Hindlimb muscle (tissue), 1 donor: Measurements from ENCODE around the gene GFOD2. TPM values are rescaled to one million over a fixed set of nuclear protein-coding genes. Genes with fewer than 3 reads are reported as not detected.

Experiments used
- DNase-seq: peaks from one replicate; pipeline ENCODE4 v3.0.0-alpha.2; 2013
- polyA plus RNA-seq: library from polyadenylated mRNA; unstranded; fragments of 120-200 nt; gene quantifications from one replicate; pipeline ENCODE4 v1.2.1, GENCODE V29; 2013; ENCODE audit not compliant: insufficient read length

The GFOD2 gene
- polyA plus RNA-seq, 1 donor, result 15.8 TPM

GRCh38 chr16:67731753-67732095 is 12.6 kb upstream of the GFOD2 start:
- no peak for DNase-seq

- no peak for DNase-seq
Observed at GRCh38 chr16:67731071-67731752, 12.1 kb upstream of the GFOD2 start.

GRCh38 chr16:67730326-67730725 is 11.2 kb upstream of the GFOD2 start:
- DNase-seq, result no peak

GRCh38 chr16:67729636-67730248 is 10.6 kb upstream of the GFOD2 start:
- DNase-seq, result no peak

GRCh38 chr16:67727521-67728485 is 8.7 kb upstream of the GFOD2 start:
- DNase-seq, result no peak

GRCh38 chr16:67726106-67727034 is 7.3 kb upstream of the GFOD2 start:
- no peak for DNase-seq

GRCh38 chr16:67723911-67724305 is 4.8 kb upstream of the GFOD2 start:
- DNase-seq, result no peak

GRCh38 chr16:67723151-67723910 is 4.2 kb upstream of the GFOD2 start:
- no peak for DNase-seq

- no peak for DNase-seq
Observed at GRCh38 chr16:67720236-67720635, 1.1 kb upstream of the GFOD2 start.

- DNase-seq, result no peak
Observed at GRCh38 chr16:67719778-67720144, 645 bp upstream of the GFOD2 start.

GRCh38 chr16:67718668-67719047 is 458 bp downstream of the GFOD2 start:
- DNase-seq, result no peak

- DNase-seq, result no peak
Observed at GRCh38 chr16:67716097-67716496, 3.0 kb downstream of the GFOD2 start.

- no peak for DNase-seq
Observed at GRCh38 chr16:67714522-67714921, 4.6 kb downstream of the GFOD2 start.

GRCh38 chr16:67713647-67714273 is 5.4 kb downstream of the GFOD2 start:
- no peak for DNase-seq

GRCh38 chr16:67710607-67711006 is 8.5 kb downstream of the GFOD2 start:
- no peak for DNase-seq

- no peak for DNase-seq
Observed at GRCh38 chr16:67709050-67709449, 10.1 kb downstream of the GFOD2 start.

- no peak for DNase-seq
Observed at GRCh38 chr16:67708368-67708771, 10.7 kb downstream of the GFOD2 start.

GRCh38 chr16:67707790-67708189 is 11.3 kb downstream of the GFOD2 start:
- no peak for DNase-seq

GRCh38 chr16:67707210-67707609 is 11.9 kb downstream of the GFOD2 start:
- no peak for DNase-seq

- no peak for DNase-seq
Observed at GRCh38 chr16:67704110-67704509, 15.0 kb downstream of the GFOD2 start.

- DNase-seq, result no peak
Observed at GRCh38 chr16:67703626-67704025, 15.5 kb downstream of the GFOD2 start.
